Activated T-helper 1 cell treated with anti-CD3 and anti-CD28 coated beads, Interleukin-2, amount 50 U/mL, for 16 hours (primary cell): Measurements from ENCODE around the gene ATRIP.

Experiments used
- DNase-seq, 2 donors: peaks; one replicate each; pipeline ENCODE4 v3.0.0-alpha.2; 2020; ENCODE audit warnings: low read depth in 1 of 2, low spot score in 1 of 2

Gene ATRIP

DNA sequence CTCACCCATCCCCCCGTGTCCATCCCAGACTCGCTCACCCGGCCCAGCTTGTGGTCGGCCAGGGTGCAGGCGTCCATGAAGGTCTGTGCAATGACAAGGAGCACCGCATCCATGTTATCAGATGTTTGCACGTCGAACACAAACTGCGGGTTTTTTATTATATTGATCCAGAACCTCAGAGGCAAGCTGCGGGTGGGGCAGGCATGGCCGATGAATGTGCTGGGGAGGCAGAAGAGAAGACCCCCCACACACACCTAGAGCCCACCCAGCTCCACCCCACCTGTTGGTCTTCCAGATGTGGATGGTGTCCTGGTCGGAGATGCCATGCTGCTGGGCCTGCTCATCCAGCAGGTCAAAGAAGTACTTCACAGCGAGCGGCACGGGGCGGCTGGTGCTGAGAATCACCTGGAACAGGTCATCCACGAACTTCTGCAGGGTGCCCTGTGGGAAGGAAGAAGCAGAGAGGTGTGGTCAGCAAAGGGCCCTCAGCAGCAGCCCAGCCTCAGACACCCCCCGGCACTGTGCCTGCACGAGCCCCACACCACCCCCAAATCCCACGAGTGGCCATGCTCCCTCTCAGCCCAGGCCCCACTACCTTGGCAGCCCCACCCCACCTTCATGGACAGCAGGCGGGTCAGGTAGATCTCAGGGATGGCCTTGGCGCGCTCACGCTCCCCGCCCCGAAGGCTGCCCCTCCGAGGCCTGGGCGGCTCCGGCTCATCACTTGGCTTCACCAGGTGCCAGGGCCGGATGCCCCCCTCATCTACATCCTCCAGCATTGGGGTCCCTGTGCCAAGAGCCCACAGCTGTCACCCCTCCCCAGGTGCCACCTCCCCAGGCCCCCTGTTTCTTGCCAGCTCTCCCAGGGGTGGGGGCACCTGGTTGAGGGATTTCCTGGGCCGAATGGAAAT is 37.0 kb upstream of the ATRIP start:
- no peak for DNase-seq

DNA sequence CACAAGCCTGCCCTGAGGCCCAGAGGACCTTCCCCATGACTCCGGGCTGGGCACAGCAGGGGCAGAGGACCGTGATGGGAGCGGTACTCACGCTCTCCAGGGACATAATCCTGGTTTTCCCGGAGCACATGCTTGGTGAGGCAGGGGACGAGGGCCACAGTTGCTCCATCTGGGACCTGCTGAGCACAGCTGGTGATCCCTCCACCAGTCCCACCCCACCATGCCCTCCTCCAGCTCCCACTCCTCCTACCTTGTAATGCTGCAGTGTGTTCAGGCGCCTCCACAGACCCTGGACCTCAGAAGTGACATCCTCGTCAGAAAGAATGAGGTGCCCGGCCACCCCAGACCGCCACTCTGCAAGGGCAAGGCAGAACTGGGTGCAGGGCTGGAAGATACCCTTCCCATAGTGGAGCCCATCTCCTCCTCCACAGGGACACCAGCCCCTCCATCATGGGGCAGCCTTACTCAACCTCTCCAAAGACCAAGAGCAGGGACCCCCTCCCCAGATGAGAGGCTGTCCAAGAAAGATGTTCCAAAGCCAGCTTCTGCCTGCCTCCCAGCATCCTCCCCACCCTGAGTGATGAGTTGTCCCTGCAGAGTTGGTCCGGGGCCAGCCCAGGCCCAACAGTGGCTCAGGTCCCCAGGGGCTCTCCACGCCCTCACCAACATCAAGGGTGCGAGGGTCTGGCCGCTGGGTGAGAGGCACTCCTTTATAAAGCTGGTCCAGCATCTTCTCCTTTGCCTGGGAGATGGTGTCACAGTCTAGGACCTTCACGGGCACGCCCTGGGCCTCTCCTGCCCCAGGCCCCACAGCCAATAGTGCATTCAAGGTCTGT is 36.1 kb upstream of the ATRIP start:
- DNase-seq = no peak

DNA sequence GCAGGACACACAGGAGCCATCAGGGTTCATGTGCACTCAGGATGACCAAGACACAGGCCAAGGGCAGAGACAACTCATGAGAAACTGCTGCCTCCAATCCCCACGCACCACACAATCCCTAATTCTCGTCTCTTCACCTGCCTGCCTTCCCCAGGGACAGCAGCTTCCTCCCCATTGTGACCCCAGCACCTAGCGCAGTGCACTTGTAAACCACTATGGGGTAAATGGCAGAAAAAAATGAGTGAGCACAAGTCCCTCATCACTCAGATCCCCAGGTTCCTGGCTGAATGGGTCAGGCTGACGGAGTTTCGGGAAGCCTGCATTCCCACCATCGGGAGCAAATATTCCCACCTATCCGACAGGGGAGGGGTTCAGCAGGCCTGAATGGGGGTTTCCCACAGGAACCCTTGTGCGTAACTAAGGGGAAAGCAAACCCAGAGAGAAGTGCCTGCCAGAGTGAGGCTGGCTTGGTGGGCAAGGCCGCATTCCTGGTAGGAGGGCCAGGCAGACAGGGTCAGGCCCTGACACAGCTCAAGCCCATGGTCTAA is 35.4 kb upstream of the ATRIP start:
- DNase-seq = no peak

DNA sequence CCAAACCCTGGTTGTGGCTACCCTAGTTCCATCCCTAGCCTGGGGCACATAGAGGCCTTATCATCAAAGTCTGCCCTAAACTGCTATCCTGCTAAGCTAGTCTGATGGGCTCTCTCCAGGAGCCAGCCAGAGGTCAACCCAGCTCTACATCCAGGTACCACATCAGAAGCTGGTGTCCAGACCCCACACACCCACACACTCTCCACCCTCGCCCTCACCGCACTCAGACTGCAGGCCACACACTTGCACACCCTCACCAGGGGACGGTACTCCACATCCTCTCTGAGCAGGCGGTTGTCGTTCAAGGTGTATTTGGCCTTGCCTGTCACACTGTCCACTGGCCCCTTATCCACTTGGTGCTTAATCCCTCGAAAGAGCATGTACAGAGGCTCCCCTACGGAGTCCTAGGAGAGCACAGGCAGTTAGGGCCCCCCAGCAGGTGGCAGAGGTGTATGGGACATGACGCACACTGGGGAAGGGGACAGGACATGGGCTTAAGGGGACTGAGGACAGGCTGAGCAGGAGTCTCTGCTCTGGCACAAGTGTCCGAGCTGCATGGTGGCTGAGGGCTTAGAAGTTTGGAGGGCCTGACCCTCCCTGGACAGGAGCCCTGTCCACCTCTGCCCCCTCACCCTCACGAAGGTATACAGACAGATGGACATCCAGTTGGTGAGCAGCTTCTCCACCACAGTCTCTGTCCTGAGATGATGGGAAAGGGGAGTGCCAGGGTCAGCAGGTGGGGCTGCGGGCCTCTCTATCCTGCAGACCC is 34.7 kb upstream of the ATRIP start:
- no peak for DNase-seq

DNA sequence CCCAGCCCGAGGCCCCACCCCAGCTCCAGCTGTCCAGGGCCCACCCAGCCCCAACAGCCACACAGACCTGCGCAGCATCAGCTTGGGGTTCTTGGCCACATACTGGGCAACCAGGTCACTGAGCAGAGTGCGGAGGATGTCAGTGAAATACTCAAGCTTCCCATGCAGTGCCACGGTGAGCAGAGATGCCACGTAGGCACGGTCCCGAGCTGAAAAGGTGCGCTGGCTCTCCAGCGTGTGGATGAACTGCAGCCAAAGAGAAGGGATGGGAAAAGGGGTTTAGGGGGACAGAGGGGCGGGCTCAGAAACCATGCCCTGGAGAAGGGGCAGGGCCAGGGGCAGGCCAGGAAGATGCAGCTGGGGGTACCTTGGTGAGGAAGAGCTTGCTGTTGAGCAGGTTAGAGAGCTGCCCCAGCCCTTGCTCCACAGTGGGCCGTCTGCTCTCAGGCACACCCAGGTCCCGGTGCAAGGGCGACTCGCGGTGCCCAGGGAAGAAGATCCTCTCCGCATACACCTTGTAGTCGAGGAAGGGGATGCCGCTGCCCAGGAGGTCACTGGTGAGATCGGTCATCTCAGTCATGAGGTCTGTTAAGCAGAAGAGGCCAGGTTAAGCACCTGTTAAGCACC is 34.0 kb upstream of the ATRIP start:
- DNase-seq = no peak

DNA sequence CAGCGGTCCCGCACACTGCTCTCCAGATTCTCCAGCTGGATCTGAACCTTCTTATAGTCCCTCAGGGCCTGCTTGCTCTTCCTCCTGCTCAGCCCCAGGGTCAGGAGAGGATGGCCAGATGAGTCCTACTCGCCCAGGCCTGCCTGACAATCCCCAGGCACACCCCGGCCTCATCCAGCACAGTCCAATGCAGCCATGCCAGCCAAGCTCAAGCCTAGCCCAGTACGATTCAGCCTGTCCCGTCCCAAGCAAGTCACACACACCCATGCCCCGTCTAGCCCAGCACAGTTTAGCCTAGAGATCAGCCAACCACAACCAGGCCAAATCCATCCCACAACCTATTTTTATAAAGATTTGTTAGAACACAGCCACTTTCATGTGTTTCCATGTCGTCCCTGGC is 33.5 kb upstream of the ATRIP start:
- DNase-seq = no peak

DNA sequence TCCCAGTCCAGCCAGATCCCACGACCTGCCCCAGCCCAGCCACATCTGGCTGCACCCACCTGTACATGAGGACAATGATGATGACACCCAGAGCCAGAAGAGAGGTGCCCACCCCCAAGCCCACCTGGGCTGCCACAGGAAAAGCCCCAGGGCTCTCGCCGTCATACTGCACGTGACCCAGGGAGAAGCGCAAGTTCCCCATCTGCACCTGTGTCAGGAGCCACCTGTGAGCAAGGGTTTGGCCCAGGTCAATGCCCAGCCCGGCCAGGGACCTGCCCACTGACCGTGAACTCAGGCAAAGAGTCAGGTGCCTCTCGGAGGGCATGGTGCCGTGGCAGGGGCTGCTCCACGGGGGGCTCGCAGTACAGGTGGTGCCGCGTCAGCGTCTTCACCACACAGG is 32.9 kb upstream of the ATRIP start:
- DNase-seq = no peak

DNA sequence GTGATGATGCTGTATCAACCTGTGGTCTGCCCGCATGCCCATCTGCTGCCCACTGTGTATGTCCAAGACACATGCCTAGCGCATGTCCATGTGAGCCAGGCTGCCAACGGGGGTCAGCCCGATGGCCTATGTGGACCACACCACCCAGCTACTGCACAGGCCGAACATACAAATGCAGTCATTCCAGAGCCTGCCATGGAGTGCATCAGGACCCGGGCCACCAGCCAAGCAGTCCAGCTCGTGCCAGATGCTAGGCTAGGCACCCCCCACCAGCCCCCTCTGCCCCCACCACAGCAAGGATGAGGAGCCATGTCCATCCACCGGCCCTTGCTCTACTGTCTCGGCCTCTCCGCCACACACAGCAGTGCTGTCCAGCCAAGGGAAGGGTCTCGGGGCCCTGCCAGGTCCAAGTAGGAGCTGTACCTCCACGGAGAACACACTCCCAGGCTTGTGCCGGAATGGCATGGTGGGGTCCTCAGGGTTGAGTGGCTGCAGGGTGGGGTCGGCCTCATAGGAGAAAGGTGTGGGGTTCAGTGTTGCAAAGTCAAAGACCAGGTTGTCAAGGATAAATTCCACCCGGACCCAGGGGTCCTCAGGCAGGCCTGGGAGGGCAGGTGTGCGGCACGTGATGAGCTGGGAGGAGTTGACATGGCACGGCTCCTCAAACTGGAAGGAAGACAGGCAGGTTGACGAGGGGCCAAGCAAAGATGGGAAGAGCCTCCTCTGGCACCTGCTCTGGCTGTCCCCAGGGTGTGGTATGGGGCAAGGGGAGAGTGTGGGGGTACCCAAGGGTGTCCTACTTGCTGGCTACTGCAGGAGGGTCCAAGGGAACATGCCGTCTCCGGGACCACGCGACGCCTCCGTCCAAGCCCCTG is 31.9 kb upstream of the ATRIP start:
- no peak for DNase-seq

DNA sequence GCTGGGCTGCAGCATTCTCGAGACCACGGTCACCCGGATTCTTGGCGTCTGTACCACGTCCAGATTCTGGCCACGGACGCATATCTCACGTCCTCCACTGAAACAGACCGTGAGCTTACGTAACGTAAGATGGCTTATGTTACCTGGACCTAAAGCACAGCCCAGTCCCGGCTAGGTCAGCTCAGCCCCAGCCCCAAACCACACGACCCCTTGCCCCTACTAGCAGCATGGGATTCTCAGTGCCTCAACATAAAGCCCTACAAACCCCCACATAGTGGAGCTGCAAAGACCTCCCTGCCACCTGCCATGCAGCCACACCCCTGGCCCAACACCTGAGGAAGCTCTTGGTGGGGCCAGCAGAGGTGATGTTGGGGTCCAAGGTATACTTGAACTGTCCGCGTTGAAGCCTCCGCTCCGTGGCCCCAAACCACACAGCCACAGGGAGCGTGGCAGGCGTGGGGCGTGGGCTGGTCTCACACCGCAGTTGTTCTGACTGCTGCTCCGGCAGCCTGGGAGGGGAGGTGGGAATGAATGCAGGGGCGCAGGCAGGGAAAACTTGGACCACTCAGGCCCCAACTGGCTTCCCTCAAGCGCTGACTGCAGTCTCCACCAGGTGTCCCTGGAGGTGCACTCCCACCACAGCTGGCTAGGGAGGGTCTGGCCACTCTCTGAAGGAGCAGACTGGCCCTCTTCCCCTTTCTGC is 31.1 kb upstream of the ATRIP start:
- DNase-seq = no peak

DNA sequence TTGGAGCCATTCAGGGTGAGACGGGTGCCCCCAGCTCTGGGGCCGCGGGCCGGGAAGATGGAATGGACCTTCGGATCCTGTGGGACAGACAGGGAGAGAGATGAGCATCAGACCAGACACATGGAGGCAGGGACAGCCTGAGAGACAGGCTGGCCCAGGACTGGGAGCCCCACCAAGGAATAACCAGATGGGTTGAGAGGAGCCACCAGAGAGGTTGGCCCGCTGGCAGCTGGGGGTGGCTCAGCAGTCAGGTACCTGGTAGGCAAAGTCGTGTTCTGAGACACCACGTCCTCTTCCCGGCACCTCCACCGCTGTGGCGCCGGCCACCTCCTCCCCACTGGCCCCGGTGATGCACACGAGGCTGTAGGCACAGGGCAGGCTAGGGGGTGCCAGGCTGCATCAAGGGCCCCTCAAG is 30.4 kb upstream of the ATRIP start:
- no peak for DNase-seq

DNA sequence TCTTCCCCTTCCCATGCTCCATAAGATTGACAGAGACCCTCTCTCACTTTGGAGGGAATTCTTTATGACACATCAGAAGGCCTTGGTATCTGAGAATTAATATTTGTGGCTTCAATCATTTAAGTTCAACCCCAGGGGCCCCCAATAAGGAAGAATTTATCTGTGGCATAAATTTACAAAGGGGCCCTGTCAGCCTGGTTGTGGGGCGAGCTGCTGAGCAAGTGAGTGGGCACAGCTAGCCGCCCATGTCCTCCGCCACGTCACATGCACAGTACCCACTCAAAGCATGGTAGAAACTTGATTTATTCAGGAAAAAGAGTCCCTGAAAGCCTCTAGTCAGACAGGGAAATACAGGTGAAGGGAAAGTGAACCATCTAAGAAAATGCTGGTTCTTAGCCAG is 30.0 kb upstream of the ATRIP start:
- DNase-seq = no peak

DNA sequence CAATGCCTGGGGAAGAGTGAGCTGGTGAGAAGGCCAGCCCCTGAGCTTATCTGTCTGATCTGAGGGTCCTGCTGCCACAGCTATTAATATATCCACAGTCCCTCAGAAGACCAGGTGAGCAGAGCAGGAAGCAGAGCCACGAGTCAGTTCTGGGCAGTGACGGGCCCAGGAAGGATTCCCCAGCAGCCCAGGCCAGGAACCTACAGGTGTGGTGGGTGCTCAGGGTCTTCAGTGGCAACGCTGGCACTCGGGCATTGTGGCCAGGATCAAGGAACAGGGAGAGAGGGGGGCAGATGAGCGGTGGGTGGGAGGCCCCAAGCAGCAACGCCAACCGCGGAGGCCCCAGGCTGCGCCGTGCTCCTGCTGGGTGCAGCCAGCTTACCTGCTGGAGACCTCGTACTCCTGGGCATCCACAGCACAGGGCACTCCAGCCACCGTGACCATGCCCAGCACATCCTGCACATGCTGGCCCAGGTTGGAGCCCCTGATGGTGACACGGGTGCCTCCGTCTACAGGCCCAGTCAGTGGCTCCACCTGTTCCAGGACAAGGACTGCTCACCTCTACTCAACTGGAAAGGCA is 28.9 kb upstream of the ATRIP start:
- DNase-seq = no peak

DNA sequence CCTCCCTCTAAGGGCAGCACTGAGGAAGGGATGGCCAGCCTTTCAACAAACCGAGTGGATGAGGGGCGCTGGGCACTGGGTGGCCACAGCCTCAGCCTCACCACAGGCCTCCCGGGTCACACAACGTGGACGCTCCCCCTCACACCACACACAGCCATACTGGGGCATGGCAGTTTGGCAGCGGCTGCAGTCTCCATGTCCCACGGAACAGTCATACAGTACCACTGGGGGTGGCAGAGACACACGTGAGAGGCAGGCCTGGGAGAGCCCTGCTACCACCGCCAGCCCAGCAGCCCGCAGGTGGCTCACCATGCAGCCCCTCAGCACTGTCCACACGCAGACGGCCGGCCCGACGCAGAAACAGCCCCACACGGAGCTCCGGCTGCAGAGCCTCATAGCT is 28.4 kb upstream of the ATRIP start:
- DNase-seq = no peak

DNA sequence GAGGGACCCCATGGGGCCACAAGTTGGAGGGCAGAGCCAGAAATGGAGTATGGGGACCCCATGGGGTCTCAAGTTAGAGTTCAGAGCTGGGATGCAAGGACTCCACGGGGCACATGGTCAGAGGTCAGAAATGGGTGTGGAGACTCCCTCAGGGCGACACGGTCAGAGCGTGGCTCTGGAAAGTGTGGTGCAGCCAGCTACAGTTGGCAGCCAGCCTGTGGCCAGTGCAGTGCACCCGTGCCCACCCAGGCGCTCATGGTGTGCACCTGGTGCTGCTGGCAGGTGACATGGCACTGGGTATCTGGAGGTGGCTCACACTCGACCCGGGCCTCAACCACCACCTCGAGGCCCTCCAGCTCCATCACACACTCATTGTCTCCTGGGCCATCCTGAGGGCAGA is 27.9 kb upstream of the ATRIP start:
- DNase-seq = no peak

DNA sequence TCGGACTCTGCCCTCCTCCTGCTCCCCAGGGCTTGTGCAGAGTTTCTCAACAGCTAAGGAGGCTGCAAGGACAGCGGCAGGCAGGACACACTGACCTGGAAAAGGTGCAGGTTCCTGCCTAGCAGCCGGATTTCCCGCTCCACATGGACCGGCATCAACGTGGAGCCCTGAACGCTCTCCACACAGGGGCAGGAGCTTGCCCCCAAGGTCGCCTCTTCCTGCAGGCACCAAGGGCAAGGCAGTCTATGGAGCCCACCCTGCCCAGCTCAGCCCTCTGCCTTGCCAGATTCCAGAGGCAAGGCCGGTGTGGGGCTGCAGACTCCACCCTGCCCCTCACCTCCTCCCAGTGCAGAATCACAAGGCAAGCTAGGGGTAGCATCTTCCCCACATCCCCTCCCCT is 27.4 kb upstream of the ATRIP start:
- DNase-seq = no peak

DNA sequence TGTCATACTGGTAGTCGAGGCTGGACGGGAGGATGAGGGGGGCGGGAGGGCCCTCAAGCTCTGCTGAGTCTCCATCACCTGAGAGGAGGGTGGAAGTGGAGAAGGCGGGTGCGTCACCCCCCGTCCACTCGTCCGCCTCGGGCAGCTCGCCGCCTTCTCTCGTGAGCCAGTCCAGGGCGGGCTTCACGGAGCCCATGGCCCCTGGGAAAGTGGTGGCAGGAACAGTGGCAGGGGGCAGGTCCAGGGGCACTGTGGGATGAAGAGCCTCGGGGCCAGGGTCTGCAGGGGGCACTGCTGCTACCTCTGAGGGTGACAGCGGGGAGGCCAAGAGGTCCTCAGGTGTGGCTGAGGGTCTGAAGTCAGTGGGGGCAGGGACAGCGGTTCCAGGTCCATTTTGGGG is 26.9 kb upstream of the ATRIP start:
- no peak for DNase-seq

DNA sequence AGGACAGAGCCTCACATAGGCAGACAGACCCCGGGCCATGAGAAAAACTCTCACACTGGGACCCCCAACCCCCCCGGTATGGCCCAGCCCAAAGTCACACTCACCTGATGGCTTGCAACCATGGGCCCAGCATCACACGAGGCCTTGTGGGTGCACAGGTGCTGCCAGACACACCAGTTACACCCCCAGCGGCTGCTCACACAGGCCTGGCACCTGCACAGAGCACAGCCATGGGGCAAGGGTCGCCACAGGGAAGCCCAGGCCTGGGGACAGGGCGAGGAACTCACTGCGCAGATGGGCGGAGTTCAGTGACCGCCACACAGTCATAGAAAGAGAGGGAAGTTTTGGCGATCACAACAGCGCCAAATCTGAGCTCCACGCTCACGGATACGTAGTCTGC is 26.0 kb upstream of the ATRIP start:
- no peak for DNase-seq

DNA sequence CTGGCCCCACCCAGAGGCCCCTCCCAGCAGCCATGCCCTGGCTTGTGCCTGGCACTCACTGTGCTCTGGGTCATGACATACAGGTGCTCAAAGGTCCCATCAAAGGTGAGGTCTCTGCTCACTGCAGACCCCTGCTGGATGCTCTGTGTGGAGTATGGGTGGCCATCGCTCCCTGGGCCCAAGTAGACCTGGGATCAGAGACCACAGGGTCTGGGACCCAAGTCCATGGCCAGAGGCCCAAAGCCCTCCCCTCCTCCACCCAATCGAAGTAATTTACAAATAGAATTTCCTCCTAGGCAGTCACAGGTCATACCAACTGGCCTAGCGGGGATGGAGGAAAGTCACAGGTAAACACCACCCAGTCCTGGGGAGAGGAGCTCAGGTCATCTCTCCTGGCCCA is 24.3 kb upstream of the ATRIP start:
- DNase-seq = no peak

DNA sequence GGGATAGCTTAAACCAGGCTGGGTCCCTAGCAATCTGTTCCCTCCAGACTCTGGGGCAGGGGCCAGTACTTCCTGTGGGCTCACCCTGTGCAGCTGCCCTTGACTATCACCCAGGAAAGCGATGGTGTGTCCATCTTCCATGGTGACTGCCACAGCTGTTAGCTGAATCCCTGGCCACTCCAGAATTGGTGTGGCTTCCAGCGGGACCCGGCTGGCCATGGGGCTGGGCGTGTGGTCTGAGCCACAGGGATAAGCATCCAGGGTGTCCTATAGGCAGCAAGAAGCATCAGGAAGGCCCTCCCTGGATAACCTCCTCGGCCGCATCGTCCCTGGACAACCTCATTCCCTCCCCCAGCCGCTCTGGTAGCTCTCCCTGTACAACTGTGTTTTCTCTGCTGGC is 23.9 kb upstream of the ATRIP start:
- DNase-seq = no peak
